Suprapubic skin (tissue), 4 donors: Measurements from ENCODE around the gene ZNF394. TPM values are rescaled to one million over a fixed set of nuclear protein-coding genes. Genes with fewer than 3 reads are reported as not detected.

Source experiments
- DNase-seq, 2 donors: peaks; one replicate each; pipeline ENCODE4 v3.0.0-alpha.2; 2019; ENCODE audit warnings: low spot score in 2 of 2
- H3K27ac ChIP-seq: fragments of 200-600 bp; sonication (generic); one replicate; pipeline ENCODE4 v1.5.1; 2019
- H3K27me3 ChIP-seq: fragments of 200-600 bp; sonication (generic); one replicate; pipeline ENCODE4 v1.5.1; 2019
- H3K36me3 ChIP-seq: fragments of 200-600 bp; sonication (generic); one replicate; pipeline ENCODE4 v1.5.1; 2019
- H3K4me1 ChIP-seq: fragments of 200-600 bp; sonication (generic); one replicate; pipeline ENCODE4 v1.5.1; 2019
- H3K4me3 ChIP-seq: fragments of 200-600 bp; sonication (generic); one replicate; pipeline ENCODE4 v1.5.1; 2019; ENCODE audit warnings: mild to moderate bottlenecking
- H3K9me3 ChIP-seq: fragments of 200-600 bp; sonication (generic); one replicate; pipeline ENCODE4 v1.5.1; 2019
- EP300 ChIP-seq: sonication (generic); formaldehyde crosslinking; IDR thresholded peaks from one replicate; pipeline ENCODE4 v1.6.1; 2017; ENCODE audit warnings: antibody characterized with exemption
- POLR2A ChIP-seq, 2 donors: fragments of 450-650 bp; IDR thresholded peaks; one replicate each; pipeline ENCODE4 v1.6.1; 2017; ENCODE audit warnings: antibody characterized with exemption in 2 of 2, mild to moderate bottlenecking in 2 of 2, moderate library complexity in 2 of 2
- POLR2AphosphoS5 ChIP-seq, 3 donors: sonication (generic); formaldehyde crosslinking; IDR thresholded peaks; one replicate each; pipeline ENCODE4 v1.6.1; 2017; ENCODE audit warnings: antibody characterized with exemption in 3 of 3
- WGBS: methylation state at CpG from one replicate; pipeline ENCODE4 v1.1.5; 2018; 5-methylcytosine and 5-hydroxymethylcytosine counted together
- total RNA-seq, 4 donors: library from RNA; depleted of rRNA; stranded (reverse); fragments of >200 nt; gene quantifications; one replicate each; pipeline ENCODE4 v1.1.0, GENCODE V29; 2016
- TF ChIP-seq, protein P1 (sequence below), 2 donors: fragments of 200-600 bp in 1 of 2; fragments of 450-650 bp in 1 of 2; sonication (generic) in 1 of 2; IDR thresholded peaks; one replicate each; pipeline ENCODE4 v1.5.1; 2016 to 2019; ENCODE audit warnings: antibody characterized with exemption in 2 of 2, mild to moderate bottlenecking in 1 of 2, moderate library complexity in 1 of 2

ZNF394 gene
- total RNA-seq, 4 donors from 2014 or later, result 39.4 to 63.2 (median 53.9) TPM

DNA sequence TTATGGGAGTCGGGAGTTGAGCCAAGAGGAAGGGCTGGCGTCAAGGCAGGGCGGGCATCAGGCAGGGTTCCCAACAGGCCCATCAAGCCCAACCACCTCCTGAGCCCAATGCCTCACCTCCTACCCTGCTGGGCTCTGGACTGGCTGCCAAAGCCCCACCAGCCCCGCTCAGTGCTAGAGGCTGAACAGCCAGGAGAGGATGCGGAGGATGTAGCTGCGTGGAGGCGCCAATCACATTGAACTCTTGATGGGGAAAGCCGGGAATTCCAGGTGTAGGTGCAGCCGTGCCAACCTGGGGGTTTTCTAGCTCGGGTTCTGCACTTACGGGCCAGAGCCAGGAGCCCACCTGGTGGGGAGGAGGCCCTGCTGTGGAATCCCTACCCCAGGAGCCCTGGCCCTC, 47.0 kb downstream of the ZNF394 start:
- TF ChIP-seq EP300 (no peak), POLR2AphosphoS5 (IDR thresholded peaks at IDR 0.05) (no peak), POLR2A (IDR thresholded peaks at IDR 0.05) (no peak)
- TF ChIP-seq, protein P1, sequence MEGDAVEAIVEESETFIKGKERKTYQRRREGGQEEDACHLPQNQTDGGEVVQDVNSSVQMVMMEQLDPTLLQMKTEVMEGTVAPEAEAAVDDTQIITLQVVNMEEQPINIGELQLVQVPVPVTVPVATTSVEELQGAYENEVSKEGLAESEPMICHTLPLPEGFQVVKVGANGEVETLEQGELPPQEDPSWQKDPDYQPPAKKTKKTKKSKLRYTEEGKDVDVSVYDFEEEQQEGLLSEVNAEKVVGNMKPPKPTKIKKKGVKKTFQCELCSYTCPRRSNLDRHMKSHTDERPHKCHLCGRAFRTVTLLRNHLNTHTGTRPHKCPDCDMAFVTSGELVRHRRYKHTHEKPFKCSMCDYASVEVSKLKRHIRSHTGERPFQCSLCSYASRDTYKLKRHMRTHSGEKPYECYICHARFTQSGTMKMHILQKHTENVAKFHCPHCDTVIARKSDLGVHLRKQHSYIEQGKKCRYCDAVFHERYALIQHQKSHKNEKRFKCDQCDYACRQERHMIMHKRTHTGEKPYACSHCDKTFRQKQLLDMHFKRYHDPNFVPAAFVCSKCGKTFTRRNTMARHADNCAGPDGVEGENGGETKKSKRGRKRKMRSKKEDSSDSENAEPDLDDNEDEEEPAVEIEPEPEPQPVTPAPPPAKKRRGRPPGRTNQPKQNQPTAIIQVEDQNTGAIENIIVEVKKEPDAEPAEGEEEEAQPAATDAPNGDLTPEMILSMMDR (IDR thresholded peaks at IDR 0.05), result no peak

DNA sequence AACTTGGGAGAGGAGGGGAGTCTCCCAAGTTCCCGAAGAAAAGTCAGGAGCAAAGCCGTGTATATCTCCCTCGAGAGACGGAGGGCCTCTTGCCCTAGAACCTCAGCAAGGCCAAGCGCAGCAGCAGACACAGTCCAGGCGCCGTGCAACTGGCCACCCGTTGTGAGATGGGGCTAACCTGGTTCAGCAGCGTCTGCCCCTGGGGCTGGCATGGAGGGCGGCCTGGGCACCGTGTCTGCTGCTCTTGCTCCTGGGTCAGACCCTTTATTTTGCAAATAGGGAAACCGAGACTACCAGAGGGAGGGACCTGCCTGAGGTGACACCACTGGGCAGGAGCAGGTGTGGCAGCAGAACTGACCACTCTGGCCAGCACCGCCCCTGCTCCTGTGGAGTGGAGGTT, 47.5 kb downstream of the ZNF394 start:
- Histone ChIP-seq H3K27me3 (no peaks in the 10 kb centered on the region), H3K36me3 (peaks cover 100% of the 10 kb centered on the region), H3K27ac (no peak overlapping the region), H3K4me3 (no peak overlapping the region), H3K4me1 (peaks cover 9% of the 10 kb centered on the region), H3K9me3 (no peaks in the 10 kb centered on the region)
- TF ChIP-seq POLR2AphosphoS5 (IDR thresholded peaks at IDR 0.05), result no peak
- no peak for TF ChIP-seq EP300
- TF ChIP-seq POLR2A (IDR thresholded peaks at IDR 0.05), result no peak
- TF ChIP-seq, protein P1 (IDR thresholded peaks at IDR 0.05), result no peak
- 80% methylated on average over 8 of the region's 13 CpGs for WGBS
- DNase-seq, result no peak

More for the DNA sequence above, 47.0 kb downstream of the ZNF394 start:
- 55% methylated on average over 2 of the region's 11 CpGs for WGBS
- no peak overlapping the region for H3K27ac ChIP-seq
- H3K36me3 ChIP-seq, result peaks cover 100% of the 10 kb centered on the region
- no peaks in the 10 kb centered on the region for H3K27me3 ChIP-seq
- no peaks in the 10 kb centered on the region for H3K9me3 ChIP-seq
- DNase-seq, result no peak
- no peak overlapping the region for H3K4me3 ChIP-seq
- peaks cover 9% of the 10 kb centered on the region for H3K4me1 ChIP-seq

DNA sequence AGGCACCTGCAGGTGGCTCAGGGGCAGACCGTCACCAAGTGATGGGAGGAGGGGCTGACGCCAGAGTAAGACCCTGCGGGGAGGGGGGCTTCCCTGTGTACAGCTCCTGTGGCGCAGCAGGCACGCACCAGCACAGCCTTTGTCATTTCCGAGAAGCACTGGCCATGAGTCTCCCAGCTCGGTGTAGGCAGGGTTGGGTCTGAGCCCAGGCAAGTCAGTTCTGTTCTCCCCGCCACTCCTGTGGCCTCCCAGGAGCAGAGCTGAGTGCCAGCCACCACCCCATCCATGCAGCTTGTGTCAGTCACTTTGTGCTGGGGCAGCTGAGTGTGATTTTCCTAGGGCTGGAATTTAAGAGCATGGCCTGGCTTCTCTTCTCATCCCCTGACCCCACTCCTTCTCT, 48.1 kb downstream of the ZNF394 start:
- Histone ChIP-seq H3K4me1 (peaks cover 9% of the 10 kb centered on the region), H3K4me3 (no peak overlapping the region), H3K9me3 (no peaks in the 10 kb centered on the region), H3K27ac (no peak overlapping the region), H3K27me3 (no peaks in the 10 kb centered on the region), H3K36me3 (peaks cover 100% of the 10 kb centered on the region)
- TF ChIP-seq POLR2AphosphoS5 (IDR thresholded peaks at IDR 0.05), result no peak
- TF ChIP-seq, protein P1 (IDR thresholded peaks at IDR 0.05), result no peak
- no peak for TF ChIP-seq EP300
- no peak for TF ChIP-seq POLR2A (IDR thresholded peaks at IDR 0.05)
- whole genome bisulfite sequencing, result no CpG with 5 or more reads among the region's 8 CpGs
- DNase-seq, result no peak

DNA sequence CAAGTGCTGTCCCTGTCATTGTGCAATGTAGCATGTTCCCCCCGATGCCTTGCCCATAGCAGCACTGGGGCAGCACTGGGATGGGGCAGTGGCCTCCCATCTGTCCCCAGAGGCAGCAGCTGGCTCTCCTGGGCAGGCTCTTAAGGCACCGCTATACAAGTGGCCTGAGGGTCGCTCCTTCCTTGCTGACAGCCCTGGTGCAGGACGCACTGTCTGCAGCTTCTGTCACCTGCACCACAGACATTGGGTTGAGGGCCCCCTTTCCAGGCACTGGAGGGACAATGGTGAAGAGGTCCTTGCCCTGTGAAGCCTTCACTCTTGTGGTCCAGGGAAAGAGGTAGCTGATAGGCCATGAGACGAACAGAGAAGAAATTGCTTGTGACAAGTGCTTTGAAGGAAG, 50.8 kb downstream of the ZNF394 start:
- WGBS, result 94% methylated on average over 5 of the region's 5 CpGs
- Histone ChIP-seq H3K27me3 (no peaks in the 10 kb centered on the region), H3K4me3 (no peak overlapping the region), H3K9me3 (no peaks in the 10 kb centered on the region), H3K36me3 (peaks cover 97% of the 10 kb centered on the region), H3K4me1 (peaks cover 9% of the 10 kb centered on the region), H3K27ac (no peak overlapping the region)
- no peak for DNase-seq
- no peak for TF ChIP-seq EP300
- no peak for TF ChIP-seq POLR2A (IDR thresholded peaks at IDR 0.05)
- TF ChIP-seq POLR2AphosphoS5 (IDR thresholded peaks at IDR 0.05), result no peak
- TF ChIP-seq, protein P1 (IDR thresholded peaks at IDR 0.05), result no peak

DNA sequence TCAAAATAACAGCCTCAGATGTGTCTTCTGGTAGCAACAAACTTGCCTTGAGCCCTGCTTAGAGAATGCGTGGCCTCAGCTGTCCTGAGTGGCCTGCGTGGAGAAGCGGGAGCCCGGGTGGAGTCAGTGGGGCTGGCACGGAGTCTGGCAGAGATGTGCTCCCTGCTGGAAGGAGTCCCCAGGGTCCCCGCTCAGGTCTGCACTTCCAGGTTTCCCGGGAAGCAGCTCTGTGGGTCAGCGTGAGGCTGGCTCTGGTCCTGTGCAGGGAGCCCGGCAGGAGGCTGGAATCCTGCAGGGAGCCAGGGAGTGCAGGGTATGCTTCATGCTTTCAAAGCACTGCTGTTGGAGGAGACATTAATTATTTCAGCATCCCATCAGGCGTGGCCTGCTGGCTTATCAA, 51.2 kb downstream of the ZNF394 start:
- WGBS, result 93% methylated on average over 3 of the region's 10 CpGs
- H3K27ac ChIP-seq, result no peak overlapping the region
- TF ChIP-seq EP300 (no peak), POLR2AphosphoS5 (IDR thresholded peaks at IDR 0.05) (no peak), POLR2A (IDR thresholded peaks at IDR 0.05) (no peak)
- TF ChIP-seq, protein P1 (IDR thresholded peaks at IDR 0.05), result no peak
- H3K4me3 ChIP-seq, result no peak overlapping the region
- H3K4me1 ChIP-seq, result peaks cover 9% of the 10 kb centered on the region
- peaks cover 96% of the 10 kb centered on the region for H3K36me3 ChIP-seq
- no peaks in the 10 kb centered on the region for H3K27me3 ChIP-seq
- no peak for DNase-seq
- no peaks in the 10 kb centered on the region for H3K9me3 ChIP-seq
